ENCODE data around the gene CADM2. TPM values are rescaled to one million over a fixed set of nuclear protein-coding genes. Genes with fewer than 3 reads are reported as not detected.

Gene CADM2
- total RNA-seq, 1 experiment from 2014 or later, result not detected

DNA sequence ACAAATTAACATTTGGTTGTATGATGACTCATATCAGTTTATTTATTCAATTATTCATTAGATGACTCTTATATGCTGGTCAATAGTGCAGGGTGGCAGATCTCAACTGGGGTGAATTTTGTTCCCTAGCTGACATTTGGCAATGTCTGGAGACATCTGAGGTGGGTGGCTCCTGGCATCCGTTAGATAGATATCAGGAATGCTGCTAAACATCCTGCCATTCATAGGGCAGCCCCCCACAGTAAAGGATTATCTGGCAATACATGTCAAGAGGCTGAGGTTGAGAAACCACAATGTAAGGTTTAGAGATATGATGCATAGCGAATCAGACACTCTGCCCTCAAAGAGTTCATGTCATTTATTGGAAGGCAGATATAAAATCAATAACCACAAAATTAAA, 719.9 kb downstream of the CADM2 start:
- Histone ChIP-seq H3K4me3 (replicated peaks in 1 of 2; ENCODE audit: low read depth in 1 of 2, low read length in 2 of 2) (no peak overlapping the region), H3K4me1 (ENCODE audit: control insufficient read depth in 1 of 2, insufficient read depth in 2 of 2, low read length in 2 of 2) (no peaks in the 10 kb centered on the region), H2AFZ (ENCODE audit: low read depth, low read length, poor library complexity, severe bottlenecking) (no peak overlapping the region), H3K36me3 (ENCODE audit: control insufficient read depth in 1 of 2, insufficient read depth in 2 of 2, low read length in 2 of 2) (no peaks in the 10 kb centered on the region), H3K4me2 (ENCODE audit: low read length) (no peak overlapping the region), H3K9ac (ENCODE audit: low read length) (no peak overlapping the region), H3K9me3 (ENCODE audit: control insufficient read depth in 1 of 2, insufficient read depth in 1 of 2, low read depth in 1 of 2, low read length in 2 of 2) (peaks cover 6 to 16% of the 10 kb centered on the region in 2 experiments; a peak in 2 of 4 replicates), H3K27ac (ENCODE audit: low read depth, low read length) (no peak overlapping the region), H3K9me2 (ENCODE audit: insufficient read depth) (no peaks in the 10 kb centered on the region), H4K20me1 (ENCODE audit: insufficient read depth) (no peaks in the 10 kb centered on the region), H3K79me2 (ENCODE audit: insufficient read depth, low read length) (no peaks in the 10 kb centered on the region), H3K27me3 (ENCODE audit: insufficient read depth, low read length) (no peaks in the 10 kb centered on the region)
- no TSS peak for BruUV-seq (replicated peaks)
- ATAC-seq, result no peak
- no peak for DNase-seq (ENCODE audit: low read depth, low spot score)
- ChIA-PET POLR2A (no interaction called here), RAD21 (ENCODE audit: low non-redundant PET in 1 of 2, low total read pairs in 2 of 2, uncharacterized antibody in 2 of 2, unreplicated experiment in 2 of 2) (no interaction called here), CTCF (no interaction called here)
- no peak for TF ChIP-seq ZNF274 (IDR thresholded peaks at IDR 0.05; ENCODE audit: low read depth, low read length)
- TF ChIP-seq, protein P1, sequence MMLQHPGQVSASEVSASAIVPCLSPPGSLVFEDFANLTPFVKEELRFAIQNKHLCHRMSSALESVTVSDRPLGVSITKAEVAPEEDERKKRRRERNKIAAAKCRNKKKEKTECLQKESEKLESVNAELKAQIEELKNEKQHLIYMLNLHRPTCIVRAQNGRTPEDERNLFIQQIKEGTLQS (IDR thresholded peaks at IDR 0.05), result no peak
- TF ChIP-seq SIN3A (IDR thresholded peaks at IDR 0.05; ENCODE audit: low read depth), result no peak
- TF ChIP-seq JUND (IDR thresholded peaks at IDR 0.05), result no peak
- no peak for TF ChIP-seq SP1 (IDR thresholded peaks at IDR 0.05; ENCODE audit: low read depth)
- no peak for TF ChIP-seq CEBPB (IDR thresholded peaks at IDR 0.05; ENCODE audit: low read depth)
- no peak for TF ChIP-seq POLR2A (IDR thresholded peaks at IDR 0.05; ENCODE audit: borderline replicate concordance, extremely low read depth, insufficient read depth, insufficient read length)
- TF ChIP-seq CBX3 (IDR thresholded peaks at IDR 0.05; ENCODE audit: low read depth), result no peak
- TF ChIP-seq SRF (IDR thresholded peaks at IDR 0.05; ENCODE audit: low read depth), result no peak
- no peak for TF ChIP-seq EGR1 (IDR thresholded peaks at IDR 0.05; ENCODE audit: low read depth)
- no peak for TF ChIP-seq YY1 (IDR thresholded peaks at IDR 0.05; ENCODE audit: extremely low read depth, insufficient replicate concordance, low read depth, low read length)
- intact Hi-C loops (cut with micrococcal nuclease), result no loop called here

DNA sequence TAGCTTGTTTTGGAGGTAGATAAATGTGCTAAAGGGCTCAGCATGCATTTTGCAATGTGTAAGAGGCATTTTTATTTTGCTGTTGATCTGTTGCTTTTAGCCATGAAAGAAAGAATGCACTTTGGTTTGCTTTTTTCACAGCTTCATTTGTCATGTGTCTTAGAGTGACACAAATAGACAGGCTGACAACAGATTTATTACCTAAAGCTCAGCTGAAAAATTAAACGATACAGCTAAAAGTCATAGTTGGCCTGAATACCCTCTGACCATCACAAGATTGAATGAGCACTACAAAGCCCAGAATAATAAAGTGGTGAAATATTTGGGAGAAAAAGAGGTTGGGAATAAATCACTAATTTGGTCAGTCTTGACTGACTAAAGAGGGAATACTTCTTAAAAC, 723.1 kb downstream of the CADM2 start:
- Histone ChIP-seq H3K4me1 (ENCODE audit: control insufficient read depth in 1 of 2, insufficient read depth in 2 of 2, low read length in 2 of 2) (no peaks in the 10 kb centered on the region), H3K4me3 (replicated peaks in 1 of 2; ENCODE audit: low read depth in 1 of 2, low read length in 2 of 2) (no peak overlapping the region), H3K9me2 (ENCODE audit: insufficient read depth) (no peaks in the 10 kb centered on the region), H3K9me3 (ENCODE audit: control insufficient read depth in 1 of 2, insufficient read depth in 1 of 2, low read depth in 1 of 2, low read length in 2 of 2) (peaks cover 6 to 25% of the 10 kb centered on the region in 2 experiments; a peak in 2 of 4 replicates), H3K36me3 (ENCODE audit: control insufficient read depth in 1 of 2, insufficient read depth in 2 of 2, low read length in 2 of 2) (no peaks in the 10 kb centered on the region), H2AFZ (ENCODE audit: low read depth, low read length, poor library complexity, severe bottlenecking) (no peak overlapping the region), H3K27me3 (ENCODE audit: insufficient read depth, low read length) (no peaks in the 10 kb centered on the region), H3K79me2 (ENCODE audit: insufficient read depth, low read length) (no peaks in the 10 kb centered on the region), H3K27ac (ENCODE audit: low read depth, low read length) (no peak overlapping the region), H3K4me2 (ENCODE audit: low read length) (no peak overlapping the region), H4K20me1 (ENCODE audit: insufficient read depth) (no peaks in the 10 kb centered on the region), H3K9ac (ENCODE audit: low read length) (no peak overlapping the region)
- intact Hi-C loops (cut with micrococcal nuclease), result no loop called here
- no TSS peak for BruUV-seq (replicated peaks)
- DNase-seq (ENCODE audit: low read depth, low spot score) (no peak), ATAC-seq (no peak)
- ChIA-PET CTCF (no interaction called here), POLR2A (no interaction called here), RAD21 (ENCODE audit: low non-redundant PET in 1 of 2, low total read pairs in 2 of 2, uncharacterized antibody in 2 of 2, unreplicated experiment in 2 of 2) (no interaction called here)
- TF ChIP-seq JUND (IDR thresholded peaks at IDR 0.05) (no peak), ZFX (IDR thresholded peaks at IDR 0.05) (no peak), EGR1 (IDR thresholded peaks at IDR 0.05; ENCODE audit: low read depth) (no peak), ELF1 (IDR thresholded peaks at IDR 0.05; ENCODE audit: borderline replicate concordance, low read depth) (no peak), SRF (IDR thresholded peaks at IDR 0.05; ENCODE audit: low read depth) (no peak), FOSL1 (IDR thresholded peaks at IDR 0.05; ENCODE audit: low read depth) (no peak), SP1 (IDR thresholded peaks at IDR 0.05; ENCODE audit: low read depth) (no peak), EZH2 (IDR thresholded peaks at IDR 0.05) (no peak), EZH2phosphoT487 (IDR thresholded peaks at IDR 0.05; ENCODE audit: borderline replicate concordance) (no peak)
- TF ChIP-seq, protein P2, sequence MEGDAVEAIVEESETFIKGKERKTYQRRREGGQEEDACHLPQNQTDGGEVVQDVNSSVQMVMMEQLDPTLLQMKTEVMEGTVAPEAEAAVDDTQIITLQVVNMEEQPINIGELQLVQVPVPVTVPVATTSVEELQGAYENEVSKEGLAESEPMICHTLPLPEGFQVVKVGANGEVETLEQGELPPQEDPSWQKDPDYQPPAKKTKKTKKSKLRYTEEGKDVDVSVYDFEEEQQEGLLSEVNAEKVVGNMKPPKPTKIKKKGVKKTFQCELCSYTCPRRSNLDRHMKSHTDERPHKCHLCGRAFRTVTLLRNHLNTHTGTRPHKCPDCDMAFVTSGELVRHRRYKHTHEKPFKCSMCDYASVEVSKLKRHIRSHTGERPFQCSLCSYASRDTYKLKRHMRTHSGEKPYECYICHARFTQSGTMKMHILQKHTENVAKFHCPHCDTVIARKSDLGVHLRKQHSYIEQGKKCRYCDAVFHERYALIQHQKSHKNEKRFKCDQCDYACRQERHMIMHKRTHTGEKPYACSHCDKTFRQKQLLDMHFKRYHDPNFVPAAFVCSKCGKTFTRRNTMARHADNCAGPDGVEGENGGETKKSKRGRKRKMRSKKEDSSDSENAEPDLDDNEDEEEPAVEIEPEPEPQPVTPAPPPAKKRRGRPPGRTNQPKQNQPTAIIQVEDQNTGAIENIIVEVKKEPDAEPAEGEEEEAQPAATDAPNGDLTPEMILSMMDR (IDR thresholded peaks at IDR 0.05 in 2 of 3, conservative IDR thresholded peaks at IDR 0.05 in 1 of 3; ENCODE audit: borderline replicate concordance in 1 of 3, insufficient read depth in 1 of 3, low read depth in 2 of 3, low read length in 2 of 3), result no peak
- TF ChIP-seq, protein P3, sequence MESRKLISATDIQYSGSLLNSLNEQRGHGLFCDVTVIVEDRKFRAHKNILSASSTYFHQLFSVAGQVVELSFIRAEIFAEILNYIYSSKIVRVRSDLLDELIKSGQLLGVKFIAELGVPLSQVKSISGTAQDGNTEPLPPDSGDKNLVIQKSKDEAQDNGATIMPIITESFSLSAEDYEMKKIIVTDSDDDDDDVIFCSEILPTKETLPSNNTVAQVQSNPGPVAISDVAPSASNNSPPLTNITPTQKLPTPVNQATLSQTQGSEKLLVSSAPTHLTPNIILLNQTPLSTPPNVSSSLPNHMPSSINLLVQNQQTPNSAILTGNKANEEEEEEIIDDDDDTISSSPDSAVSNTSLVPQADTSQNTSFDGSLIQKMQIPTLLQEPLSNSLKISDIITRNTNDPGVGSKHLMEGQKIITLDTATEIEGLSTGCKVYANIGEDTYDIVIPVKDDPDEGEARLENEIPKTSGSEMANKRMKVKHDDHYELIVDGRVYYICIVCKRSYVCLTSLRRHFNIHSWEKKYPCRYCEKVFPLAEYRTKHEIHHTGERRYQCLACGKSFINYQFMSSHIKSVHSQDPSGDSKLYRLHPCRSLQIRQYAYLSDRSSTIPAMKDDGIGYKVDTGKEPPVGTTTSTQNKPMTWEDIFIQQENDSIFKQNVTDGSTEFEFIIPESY (IDR thresholded peaks at IDR 0.05; ENCODE audit: extremely low read depth, insufficient replicate concordance, low read length), result no peak
- TF ChIP-seq, protein P4, sequence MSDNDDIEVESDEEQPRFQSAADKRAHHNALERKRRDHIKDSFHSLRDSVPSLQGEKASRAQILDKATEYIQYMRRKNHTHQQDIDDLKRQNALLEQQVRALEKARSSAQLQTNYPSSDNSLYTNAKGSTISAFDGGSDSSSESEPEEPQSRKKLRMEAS (IDR thresholded peaks at IDR 0.05), result no peak
- TF ChIP-seq, protein P1 (IDR thresholded peaks at IDR 0.05), result no peak
